Measurements from ENCODE around the gene SLC38A10. TPM values are rescaled to one million over a fixed set of nuclear protein-coding genes. Genes with fewer than 3 reads are reported as not detected.

Gene SLC38A10
- total RNA-seq, 1 experiment from 2014 or later, result 43.8 TPM

DNA sequence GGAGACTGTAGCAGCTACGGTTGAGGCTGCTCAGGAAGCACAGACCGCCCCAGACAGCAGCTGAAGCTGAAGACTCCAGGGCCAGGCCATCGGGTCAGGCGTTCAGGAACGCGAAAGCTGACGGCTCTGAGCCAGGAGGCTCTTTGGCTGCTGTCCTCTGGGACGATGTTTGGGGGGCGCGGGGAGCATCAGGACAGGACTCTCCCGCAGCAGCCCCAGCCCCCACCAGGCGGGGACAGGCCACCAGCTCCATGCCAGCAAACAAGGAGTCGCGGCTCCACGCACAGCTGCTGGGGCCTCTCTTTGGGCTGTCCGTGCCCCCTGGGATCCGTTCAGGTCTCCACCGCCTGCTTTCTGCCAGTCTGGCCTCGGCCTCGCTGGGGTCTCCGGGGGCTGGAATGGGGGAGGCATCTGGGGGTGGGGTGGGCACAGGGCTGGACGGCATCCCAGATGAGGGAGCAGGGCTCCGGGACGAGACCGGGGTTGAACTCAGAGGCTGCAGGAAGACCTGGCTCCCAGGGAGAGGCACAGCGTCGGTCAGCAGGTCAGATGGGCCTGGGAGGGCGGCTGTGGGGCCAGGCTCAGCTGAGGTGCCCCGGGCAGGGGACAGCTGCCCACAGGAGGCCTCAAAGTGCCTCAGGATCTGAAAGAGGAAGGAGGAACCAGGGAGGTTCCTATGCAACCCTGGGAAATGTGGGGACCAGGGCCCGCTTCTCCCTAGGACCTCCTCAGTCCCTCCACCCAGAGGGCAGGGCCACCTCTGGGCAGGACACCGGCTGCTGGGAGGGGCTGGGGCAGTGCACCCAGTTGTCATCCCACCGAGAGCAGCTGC, 66.1 kb downstream of the SLC38A10 start:
- no peak overlapping the region for H2AK5ac ChIP-seq (ENCODE audit: insufficient read length, low read length)
- H3K14ac ChIP-seq (ENCODE audit: insufficient read depth, low read length), result no peak overlapping the region
- H3K9me3 ChIP-seq (ENCODE audit: control insufficient read depth, low read depth, low read length), result no peaks in the 10 kb centered on the region
- H3K23me2 ChIP-seq (ENCODE audit: insufficient read length, low read depth, low read length, poor library complexity, severe bottlenecking), result no peaks in the 10 kb centered on the region
- DNase-seq, result no peak
- H3K4ac ChIP-seq (ENCODE audit: low read depth, low read length), result no peak overlapping the region
- H3K36me3 Mint-ChIP-seq (ENCODE audit: insufficient read depth in 1 of 3, low read depth in 3 of 3), result peaks cover 8 to 18% (median 14%) of the 10 kb centered on the region in 3 experiments; a peak in 6 of 7 replicates
- no peak overlapping the region for H3T11ph ChIP-seq (ENCODE audit: low read length)
- no peak overlapping the region for H3K56ac ChIP-seq (ENCODE audit: insufficient read length, low read depth, low read length)
- H3K27ac Mint-ChIP-seq, result no peak overlapping the region
- H3K9ac ChIP-seq (ENCODE audit: extremely low read depth, insufficient read length, low read length), result no peak overlapping the region
- peaks cover 12% of the 10 kb centered on the region for H3K27me3 Mint-ChIP-seq (ENCODE audit: low read depth)
- no peaks in the 10 kb centered on the region for H3K79me1 ChIP-seq (ENCODE audit: insufficient read depth, low read depth, low read length, poor library complexity, severe bottlenecking)
- H4K8ac ChIP-seq (replicated peaks; ENCODE audit: insufficient read length, low read depth, low read length), result no peak overlapping the region
- no peak overlapping the region for H3K27ac ChIP-seq (ENCODE audit: insufficient read length, low read depth, low read length)
- H2BK15ac ChIP-seq (ENCODE audit: low read depth, low read length), result no peak overlapping the region
- H2BK12ac ChIP-seq (ENCODE audit: insufficient read length, low read depth, low read length), result no peak overlapping the region
- no peak overlapping the region for H3K4me2 ChIP-seq (ENCODE audit: insufficient read depth, insufficient read length, low read length)
- H3K4me1 ChIP-seq (ENCODE audit: insufficient read depth, low read length), result no peaks in the 10 kb centered on the region
- H4K5ac ChIP-seq (ENCODE audit: insufficient read length, low read depth, low read length), result no peak overlapping the region
- no peaks in the 10 kb centered on the region for H3K27me3 ChIP-seq (ENCODE audit: insufficient read depth, low read length)
- TF ChIP-seq, protein P1, sequence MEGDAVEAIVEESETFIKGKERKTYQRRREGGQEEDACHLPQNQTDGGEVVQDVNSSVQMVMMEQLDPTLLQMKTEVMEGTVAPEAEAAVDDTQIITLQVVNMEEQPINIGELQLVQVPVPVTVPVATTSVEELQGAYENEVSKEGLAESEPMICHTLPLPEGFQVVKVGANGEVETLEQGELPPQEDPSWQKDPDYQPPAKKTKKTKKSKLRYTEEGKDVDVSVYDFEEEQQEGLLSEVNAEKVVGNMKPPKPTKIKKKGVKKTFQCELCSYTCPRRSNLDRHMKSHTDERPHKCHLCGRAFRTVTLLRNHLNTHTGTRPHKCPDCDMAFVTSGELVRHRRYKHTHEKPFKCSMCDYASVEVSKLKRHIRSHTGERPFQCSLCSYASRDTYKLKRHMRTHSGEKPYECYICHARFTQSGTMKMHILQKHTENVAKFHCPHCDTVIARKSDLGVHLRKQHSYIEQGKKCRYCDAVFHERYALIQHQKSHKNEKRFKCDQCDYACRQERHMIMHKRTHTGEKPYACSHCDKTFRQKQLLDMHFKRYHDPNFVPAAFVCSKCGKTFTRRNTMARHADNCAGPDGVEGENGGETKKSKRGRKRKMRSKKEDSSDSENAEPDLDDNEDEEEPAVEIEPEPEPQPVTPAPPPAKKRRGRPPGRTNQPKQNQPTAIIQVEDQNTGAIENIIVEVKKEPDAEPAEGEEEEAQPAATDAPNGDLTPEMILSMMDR (conservative IDR thresholded peaks at IDR 0.05), result no peak
- no peaks in the 10 kb centered on the region for H3K4me1 Mint-ChIP-seq
- no CpG with 5 or more reads among the region's 32 CpGs for WGBS (ENCODE audit: extremely low coverage, insufficient read length, low lambda C conversion rate)
- no peak overlapping the region for H2BK5ac ChIP-seq (ENCODE audit: insufficient read length, low read length)
- no peak overlapping the region for H2BK20ac ChIP-seq (ENCODE audit: low read depth, low read length, poor library complexity, severe bottlenecking)
- peaks cover 2% of the 10 kb centered on the region for H4K20me1 ChIP-seq (ENCODE audit: control insufficient read depth, insufficient read depth, insufficient read length)
- H3K18ac ChIP-seq (ENCODE audit: insufficient read length, low read depth, low read length), result no peak overlapping the region
- H4K91ac ChIP-seq (ENCODE audit: insufficient read length, low read depth, low read length), result no peak overlapping the region
- no peaks in the 10 kb centered on the region for H3K79me2 ChIP-seq (ENCODE audit: insufficient read depth, low read length)
- no peak overlapping the region for H2AFZ ChIP-seq (ENCODE audit: low read length)
- no peak overlapping the region for H3K23ac ChIP-seq (ENCODE audit: insufficient read length, low read depth, low read length)
- H2BK120ac ChIP-seq (ENCODE audit: low read depth, low read length, poor library complexity, severe bottlenecking), result no peak overlapping the region
- H3K4me3 Mint-ChIP-seq, result no peak overlapping the region
- no peaks in the 10 kb centered on the region; a peak in 1 of 5 replicates for H3K9me3 Mint-ChIP-seq

Measured in H9 (cell line).